ENCODE results near the gene RBCK1. TPM values are rescaled to one million over a fixed set of nuclear protein-coding genes. Genes with fewer than 3 reads are reported as not detected.

RBCK1 gene
- total and polyA plus RNA-seq, 2 of the 4 experiments (the other 2 are of a cell fraction): 29.9 to 84.2 TPM

DNA sequence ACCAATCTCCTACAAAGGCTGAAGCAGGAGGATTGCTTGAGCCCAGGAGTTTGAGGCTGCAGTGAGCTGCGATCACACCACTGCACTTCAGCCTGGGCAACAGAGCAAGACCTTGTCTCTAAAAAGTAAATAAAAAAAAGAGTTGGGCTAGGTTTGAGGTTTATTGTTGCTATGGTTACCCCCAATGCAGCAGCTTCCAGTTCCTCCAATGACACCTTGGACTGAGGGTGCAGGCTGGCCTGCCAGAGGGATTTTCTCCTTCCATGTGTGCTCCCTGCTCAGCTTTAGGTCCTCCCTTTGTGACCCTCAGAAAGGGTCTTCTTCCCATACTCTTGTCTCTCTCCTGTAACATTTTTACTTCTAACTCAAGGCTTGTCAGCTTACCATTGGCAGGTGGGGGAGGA lies 64.8 kb downstream of the RBCK1 start:
- no peak overlapping the region for H3K18ac ChIP-seq (ENCODE audit: low read depth, low read length)
- no peak for ATAC-seq (ENCODE audit: low read depth)
- no peak overlapping the region for H2BK120ac ChIP-seq (ENCODE audit: low read depth, low read length)
- no peak overlapping the region for H2BK5ac ChIP-seq (ENCODE audit: low read depth, low read length, poor library complexity, severe bottlenecking)
- H3K4me1 ChIP-seq (ENCODE audit: control insufficient read depth, insufficient read depth, low read length): peaks cover 3% of the 10 kb centered on the region; the same call in 1 of the 2 replicates
- no peak overlapping the region for H3K27ac ChIP-seq (ENCODE audit: insufficient read depth, low read length)
- no peaks in the 10 kb centered on the region for H3K9me3 ChIP-seq (ENCODE audit: control insufficient read depth, insufficient read depth, low read length)
- H4K91ac ChIP-seq (ENCODE audit: insufficient read depth, low read depth, low read length): no peak overlapping the region
- no peak overlapping the region for H4K8ac ChIP-seq (ENCODE audit: low read depth in 2 of 2, low read length in 2 of 2)
- no peak overlapping the region for H2AK9ac ChIP-seq (replicated peaks; ENCODE audit: low read depth, low read length, poor library complexity)
- H4K5ac ChIP-seq (ENCODE audit: low read depth, low read length): no peak overlapping the region
- peaks cover 11% of the 10 kb centered on the region for H3K36me3 ChIP-seq (ENCODE audit: control insufficient read depth, insufficient read depth, low read length)
- H3K4me3 ChIP-seq (ENCODE audit: insufficient read depth, low read depth, low read length): no peak overlapping the region
- no peak for DNase-seq
- no CpG with 5 or more reads among the region's 1 CpG for WGBS, 2 experiments (ENCODE audit: extremely low coverage in 2 of 2, insufficient read length in 1 of 2)
- H3K23ac ChIP-seq (ENCODE audit: low read depth, low read length): no peak overlapping the region
- no TSS peak for BruUV-seq (replicated peaks)
- no peak overlapping the region for H3K56ac ChIP-seq (ENCODE audit: extremely low read depth, insufficient read depth, low read length)
- H3K9me1 ChIP-seq (ENCODE audit: insufficient read depth, low read length): peaks cover 15% of the 10 kb centered on the region
- peak overlapping the region; percentile 41 for H2AFZ ChIP-seq (replicated peaks; ENCODE audit: low read length, poor library complexity)
- H3K4ac ChIP-seq (ENCODE audit: low read depth, low read length): no peak overlapping the region
- in situ Hi-C loops (cut with MboI; ENCODE audit: low sequenced_read_pairs) (no loop called here), dilution Hi-C loops (cut with HindIII; ENCODE audit: low sequenced_read_pairs, unreplicated experiment) (no loop called here), intact Hi-C loops (cut with micrococcal nuclease) (no loop called here)
- no peak overlapping the region for H3K9ac ChIP-seq (ENCODE audit: low read depth, low read length)
- ChIA-PET CTCF (no interaction called here), POLR2A (ENCODE audit: unreplicated experiment) (no interaction called here)
- H4K20me1 ChIP-seq (ENCODE audit: insufficient read depth, low read length): no peaks in the 10 kb centered on the region
- no peak overlapping the region for H3K14ac ChIP-seq (replicated peaks; ENCODE audit: low read depth, low read length)
- no peak overlapping the region for H2AK5ac ChIP-seq (ENCODE audit: low read depth, low read length)
- H2BK15ac ChIP-seq (ENCODE audit: low read depth, low read length): no peak overlapping the region
- H3K79me1 ChIP-seq (ENCODE audit: low read depth in 1 of 2, low read length in 2 of 2): peaks cover 0 to 14% of the 10 kb centered on the region in 2 experiments; a peak in 1 of 4 replicates
- peaks cover 2% of the 10 kb centered on the region; the same call in 1 of the 2 replicates for H3K27me3 ChIP-seq (ENCODE audit: control insufficient read depth, insufficient read depth, low read length)
- no peak overlapping the region for H3K4me2 ChIP-seq (ENCODE audit: low read depth, low read length)
- no peak overlapping the region for H2BK20ac ChIP-seq (ENCODE audit: low read depth, low read length)
- TF ChIP-seq SMC3 (IDR thresholded peaks at IDR 0.05; ENCODE audit: low read depth, low read length): no peak

All from IMR-90 (cell line).